Hepatocyte (in vitro differentiated cells): ENCODE measurements around the gene GNPAT.

Experiments
- CTCF ChIP-seq: fragments of 200-600 bp; sonication (generic); IDR thresholded peaks from 2 replicates; pipeline ENCODE4 v1.5.1; 2016; ENCODE audit warnings: antibody characterized with exemption, mild to moderate bottlenecking; ENCODE audit not compliant: poor library complexity
- EZH2 ChIP-seq: fragments of 200-600 bp; sonication (generic); IDR thresholded peaks from 2 replicates; pipeline ENCODE4 v1.6.1; 2016; ENCODE audit warnings: antibody characterized with exemption, mild to moderate bottlenecking, borderline replicate concordance

GRCh38 chr1:231196728-231197127 is 44.3 kb upstream of the GNPAT start:
- TF ChIP-seq CTCF = no peak
- TF ChIP-seq EZH2 = no peak
